Endodermal cell (in vitro differentiated cells): Measurements from ENCODE around the gene IL36RN. TPM values are rescaled to one million over a fixed set of nuclear protein-coding genes. Genes with fewer than 3 reads are reported as not detected.

Source experiments
- DNase-seq: peaks from one replicate; pipeline ENCODE4 v3.0.0-alpha.2; 2017
- H3K27ac ChIP-seq: 2 replicates; pipeline ENCODE4 v1.5.1; 2013; ENCODE audit warnings: mild to moderate bottlenecking, low read depth, low read length, moderate library complexity
- H3K27me3 ChIP-seq: 2 replicates; pipeline ENCODE4 v1.6.1; 2013; ENCODE audit warnings: mild to moderate bottlenecking, low read length, moderate library complexity; ENCODE audit not compliant: insufficient read depth, control insufficient read depth, poor library complexity, severe bottlenecking
- H3K36me3 ChIP-seq: 2 replicates; pipeline ENCODE4 v1.7.0; 2013; ENCODE audit warnings: mild to moderate bottlenecking, low read length, moderate library complexity; ENCODE audit not compliant: control insufficient read depth, insufficient read depth
- H3K4me1 ChIP-seq: one replicate; pipeline ENCODE4 v1.7.0; 2013; ENCODE audit warnings: low read length; ENCODE audit not compliant: control insufficient read depth, insufficient read depth
- H3K4me3 ChIP-seq: 2 replicates; pipeline ENCODE4 v1.5.1; 2013; ENCODE audit warnings: mild to moderate bottlenecking, low read length, moderate library complexity
- H3K9ac ChIP-seq: 2 replicates; pipeline ENCODE4 v1.6.1; 2013; ENCODE audit warnings: mild to moderate bottlenecking, low read length, moderate library complexity; ENCODE audit not compliant: poor library complexity, severe bottlenecking; ENCODE audit errors: extremely low read depth
- H3K9me3 ChIP-seq: 2 replicates; pipeline ENCODE4 v1.6.1; 2013; ENCODE audit warnings: mild to moderate bottlenecking, low read length, moderate library complexity; ENCODE audit not compliant: control insufficient read depth
- H3K27ac Mint-ChIP-seq: 2 replicates; pipeline ENCODE4 v1.8.0; 2020; ENCODE audit warnings: mixed read lengths
- H3K27me3 Mint-ChIP-seq: 2 replicates; pipeline ENCODE4 v1.8.0; 2021; ENCODE audit warnings: mild to moderate bottlenecking, mixed read lengths; ENCODE audit not compliant: insufficient read depth
- H3K36me3 Mint-ChIP-seq: 2 replicates; pipeline ENCODE4 v1.8.0; 2020; ENCODE audit warnings: low read depth, mixed read lengths
- H3K4me1 Mint-ChIP-seq: 2 replicates; pipeline ENCODE4 v1.8.0; 2020; ENCODE audit warnings: mixed read lengths
- H3K4me3 Mint-ChIP-seq: 2 replicates; pipeline ENCODE4 v1.8.0; 2020; ENCODE audit warnings: mild to moderate bottlenecking, moderate library complexity, mixed read lengths
- H3K9me3 Mint-ChIP-seq: 2 replicates; pipeline ENCODE4 v1.8.0; 2020; ENCODE audit warnings: mild to moderate bottlenecking, mixed read lengths
- WGBS, 2 experiments: methylation state at CpG; one replicate each; pipeline versions ENCODE4 v1.1.5 to v1.1.7; 2013; ENCODE audit warnings: missing lambda C conversion rate in 2 of 2, mixed read lengths in 1 of 2; ENCODE audit not compliant: insufficient coverage in 1 of 2, insufficient read length in 1 of 2; 5-methylcytosine and 5-hydroxymethylcytosine counted together
- total RNA-seq, 2 donors: library from RNA; stranded (reverse); fragmentation: NEBNext Ultra II Directional in 1 of 2; extraction: Animal tissue kit (Norgen Biotek cat#: 25700) in 1 of 2; gene quantifications; 2 replicates in 1 of 2; 3 replicates in 1 of 2; pipeline ENCODE4 v1.2.1, GENCODE V29; 2021
- TF ChIP-seq, protein P1 (sequence below): fragments of 200-600 bp; sonication (generic); conservative IDR thresholded peaks from 2 replicates; pipeline ENCODE4 v1.5.0; 2021; ENCODE audit warnings: antibody characterized with exemption, mild to moderate bottlenecking

Gene IL36RN
- total RNA-seq, 2 donors from 2014 or later: not detected

DNA sequence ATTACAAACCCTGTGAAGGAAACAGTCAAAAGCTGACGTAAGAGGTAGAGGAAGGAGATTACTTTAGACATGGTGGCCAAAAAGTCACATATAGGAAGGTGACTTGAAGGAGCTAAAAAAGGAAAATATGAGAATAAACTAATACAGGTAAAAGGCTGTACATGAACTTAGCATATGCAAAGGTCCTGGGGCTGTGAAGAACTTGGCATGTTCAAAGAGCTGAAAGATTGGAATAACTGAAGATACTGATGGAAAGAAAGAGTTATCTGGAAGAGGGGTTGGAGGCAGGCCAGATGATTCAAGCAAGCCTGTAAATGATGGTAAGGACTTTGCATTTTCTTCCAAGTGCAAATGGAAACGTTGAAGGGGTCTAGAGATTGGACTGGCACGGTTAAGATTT is 40.5 kb upstream of the IL36RN start:
- TF ChIP-seq, protein P1, sequence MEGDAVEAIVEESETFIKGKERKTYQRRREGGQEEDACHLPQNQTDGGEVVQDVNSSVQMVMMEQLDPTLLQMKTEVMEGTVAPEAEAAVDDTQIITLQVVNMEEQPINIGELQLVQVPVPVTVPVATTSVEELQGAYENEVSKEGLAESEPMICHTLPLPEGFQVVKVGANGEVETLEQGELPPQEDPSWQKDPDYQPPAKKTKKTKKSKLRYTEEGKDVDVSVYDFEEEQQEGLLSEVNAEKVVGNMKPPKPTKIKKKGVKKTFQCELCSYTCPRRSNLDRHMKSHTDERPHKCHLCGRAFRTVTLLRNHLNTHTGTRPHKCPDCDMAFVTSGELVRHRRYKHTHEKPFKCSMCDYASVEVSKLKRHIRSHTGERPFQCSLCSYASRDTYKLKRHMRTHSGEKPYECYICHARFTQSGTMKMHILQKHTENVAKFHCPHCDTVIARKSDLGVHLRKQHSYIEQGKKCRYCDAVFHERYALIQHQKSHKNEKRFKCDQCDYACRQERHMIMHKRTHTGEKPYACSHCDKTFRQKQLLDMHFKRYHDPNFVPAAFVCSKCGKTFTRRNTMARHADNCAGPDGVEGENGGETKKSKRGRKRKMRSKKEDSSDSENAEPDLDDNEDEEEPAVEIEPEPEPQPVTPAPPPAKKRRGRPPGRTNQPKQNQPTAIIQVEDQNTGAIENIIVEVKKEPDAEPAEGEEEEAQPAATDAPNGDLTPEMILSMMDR: no peak

DNA sequence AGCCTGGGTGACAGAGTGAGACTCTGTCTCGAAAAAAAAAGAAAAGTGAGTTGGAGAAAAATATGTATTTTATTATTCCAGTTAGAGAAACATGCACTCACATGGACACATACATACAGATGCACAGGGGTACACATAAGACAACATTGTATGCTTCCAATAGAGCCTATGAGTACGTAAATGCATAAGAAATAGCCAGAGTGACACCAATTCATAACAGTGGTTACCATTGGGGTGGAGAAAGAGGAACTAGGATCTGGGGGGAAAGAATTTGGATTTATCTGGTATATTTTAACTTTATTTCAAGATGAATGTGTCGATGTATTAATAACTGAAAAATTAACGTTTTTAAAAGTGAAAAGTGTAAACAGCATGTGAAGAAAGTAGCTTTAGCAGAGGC is 37.7 kb upstream of the IL36RN start:
- no peaks in the 10 kb centered on the region for H3K36me3 ChIP-seq
- no peak for DNase-seq
- Mint-ChIP-seq H3K27me3 (peaks cover 52% of the 10 kb centered on the region), H3K4me3 (no peak overlapping the region), H3K36me3 (no peaks in the 10 kb centered on the region), H3K9me3 (peaks cover 7% of the 10 kb centered on the region), H3K27ac (no peak overlapping the region), H3K4me1 (no peaks in the 10 kb centered on the region)
- H3K27me3 ChIP-seq: peaks cover 77% of the 10 kb centered on the region
- no peak overlapping the region for H3K9ac ChIP-seq
- H3K4me3 ChIP-seq: no peak overlapping the region
- TF ChIP-seq, protein P1: no peak
- H3K9me3 ChIP-seq: no peaks in the 10 kb centered on the region
- H3K27ac ChIP-seq: no peak overlapping the region
- H3K4me1 ChIP-seq: no peaks in the 10 kb centered on the region
- WGBS, 2 experiments: 37 to 72% methylated on average over 3 to 4 of the region's 4 CpGs

More for the DNA sequence above, 40.5 kb upstream of the IL36RN start:
- H3K36me3 ChIP-seq: no peaks in the 10 kb centered on the region
- Mint-ChIP-seq H3K4me3 (no peak overlapping the region), H3K9me3 (peaks cover 7% of the 10 kb centered on the region), H3K27me3 (peaks cover 41% of the 10 kb centered on the region), H3K27ac (no peak overlapping the region), H3K36me3 (no peaks in the 10 kb centered on the region), H3K4me1 (no peaks in the 10 kb centered on the region)
- no peaks in the 10 kb centered on the region for H3K4me1 ChIP-seq
- no peak overlapping the region for H3K4me3 ChIP-seq
- peaks cover 66% of the 10 kb centered on the region for H3K27me3 ChIP-seq
- no peak overlapping the region for H3K9ac ChIP-seq
- no peak for DNase-seq
- no peak overlapping the region for H3K27ac ChIP-seq
- no peaks in the 10 kb centered on the region for H3K9me3 ChIP-seq
- 80 to 81% methylated on average over 3 of the region's 3 CpGs for WGBS, 2 experiments

DNA sequence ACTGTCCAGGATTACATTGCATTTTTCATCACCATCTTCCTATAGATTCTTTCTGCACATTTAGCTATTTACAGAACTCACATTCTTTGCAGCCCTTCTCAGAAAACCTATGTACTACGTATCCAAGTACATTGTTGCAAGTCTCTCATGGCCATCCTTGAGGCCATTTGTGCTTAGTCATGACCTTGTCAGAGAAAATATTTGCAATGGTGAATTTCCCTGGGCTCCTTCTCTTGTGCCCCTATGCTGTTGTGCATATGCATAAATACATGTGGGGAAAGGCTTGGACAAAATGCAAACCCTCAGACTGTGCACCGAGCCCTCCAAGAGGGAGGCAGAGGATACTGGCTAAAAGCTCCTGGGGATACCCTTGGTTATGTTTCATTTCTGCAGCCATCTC is 34.2 kb upstream of the IL36RN start:
- TF ChIP-seq, protein P1: no peak
- H3K4me1 ChIP-seq: no peaks in the 10 kb centered on the region
- no peak for DNase-seq
- Mint-ChIP-seq H3K9me3 (peaks cover 1% of the 10 kb centered on the region), H3K27me3 (peaks cover 57% of the 10 kb centered on the region), H3K4me1 (no peaks in the 10 kb centered on the region), H3K27ac (no peak overlapping the region), H3K36me3 (no peaks in the 10 kb centered on the region), H3K4me3 (no peak overlapping the region)
- no peak overlapping the region for H3K4me3 ChIP-seq
- H3K36me3 ChIP-seq: no peaks in the 10 kb centered on the region
- peaks cover 80% of the 10 kb centered on the region for H3K27me3 ChIP-seq
- H3K27ac ChIP-seq: no peak overlapping the region
- no peaks in the 10 kb centered on the region for H3K9me3 ChIP-seq
- WGBS, 2 experiments: 91 to 100% methylated on average over 1 to 2 of the region's 2 CpGs
- no peak overlapping the region for H3K9ac ChIP-seq
